H1 (cell line): ENCODE results near the gene HOXB9. TPM values are rescaled to one million over a fixed set of nuclear protein-coding genes. Genes with fewer than 3 reads are reported as not detected.
A peak's percentile ranks its signal among the peaks of the same experiment; 100 is the strongest.

Source experiments
- CTCF ChIA-PET: fragments of 300-600 bp; sonication (Branson Sonifier 250); formaldehyde crosslinking; loops from one replicate; lab custom pipeline; 2021; ENCODE audit not compliant: partially characterized antibody; lab: Charles Lee
- POLR2A ChIA-PET: fragments of 300-600 bp; sonication (Branson Sonifier 250); formaldehyde crosslinking; loops from one replicate; lab custom pipeline; 2021; ENCODE audit warnings: inconsistent platforms; ENCODE audit not compliant: partially characterized antibody; lab: Charles Lee
- DNase-seq, 2 experiments: peaks; one replicate each; pipeline versions ENCODE4 v3.0.0 to v3.0.0-alpha.2; 2010 to 2022; ENCODE audit warnings: low spot score in 2 of 2, low read depth in 1 of 2, mixed read lengths in 1 of 2
- FAIRE-seq: peaks from 2 replicates; lab custom pipeline; 2011; peaks lifted over from hg19 to GRCh38; lab: Jason Lieb, UNC
- H2AFZ ChIP-seq: 2 replicates; pipeline ENCODE4 v1.8.1; 2012; ENCODE audit warnings: low read length, inconsistent platforms
- H2AK5ac ChIP-seq: 2 replicates; pipeline ENCODE4 v1.6.1; 2013; ENCODE audit warnings: low read depth, low read length
- H2BK120ac ChIP-seq: replicated peaks from 2 replicates; pipeline ENCODE3; 2013; ENCODE audit warnings: low read depth, low read length, inconsistent platforms
- H2BK12ac ChIP-seq: 2 replicates; pipeline ENCODE4 v1.6.1; 2013; ENCODE audit warnings: low read depth, low read length
- H2BK15ac ChIP-seq: 2 replicates; pipeline ENCODE4 v1.6.1; 2013; ENCODE audit warnings: low read length
- H2BK20ac ChIP-seq: 2 replicates; pipeline ENCODE4 v1.6.1; 2013; ENCODE audit warnings: low read length
- H2BK5ac ChIP-seq: 2 replicates; pipeline ENCODE4 v1.6.1; 2013; ENCODE audit warnings: low read depth, low read length
- H3K14ac ChIP-seq: 2 replicates; pipeline ENCODE4 v1.6.1; 2013; ENCODE audit warnings: inconsistent platforms; ENCODE audit not compliant: insufficient read length
- H3K18ac ChIP-seq: 2 replicates; pipeline ENCODE4 v1.6.1; 2013; ENCODE audit warnings: low read length; ENCODE audit errors: extremely low read depth
- H3K23ac ChIP-seq: 2 replicates; pipeline ENCODE4 v1.6.1; 2013; ENCODE audit warnings: inconsistent platforms; ENCODE audit not compliant: insufficient read length
- H3K23me2 ChIP-seq: 2 replicates; pipeline ENCODE4 v1.6.1; 2013; ENCODE audit warnings: low read depth, low read length
- H3K27ac ChIP-seq: 2 replicates; pipeline ENCODE4 v1.6.1; 2011; ENCODE audit warnings: low read depth, low read length, inconsistent platforms
- H3K27me3 ChIP-seq, 4 experiments: replicated peaks in 1 of 4; 1 replicate in 1 of 4; 2 replicates in 3 of 4; pipeline versions ENCODE4 v1.6.1 to v1.8.1; 2011 to 2013; ENCODE audit warnings: low read length in 3 of 4, mild to moderate bottlenecking in 3 of 4, inconsistent platforms in 2 of 4, mixed read lengths in 2 of 4, moderate library complexity in 1 of 4; ENCODE audit not compliant: control insufficient read depth in 3 of 4, insufficient read depth in 3 of 4; ENCODE audit errors: extremely low read depth in 1 of 4
- H3K36me3 ChIP-seq, 4 experiments: 2 replicates each; pipeline versions ENCODE4 v1.6.1 to v1.8.1; 2011 to 2013; ENCODE audit warnings: mild to moderate bottlenecking in 4 of 4, low read length in 3 of 4, moderate library complexity in 2 of 4, control low read depth in 1 of 4, inconsistent platforms in 1 of 4; ENCODE audit not compliant: insufficient read depth in 4 of 4, control insufficient read depth in 2 of 4
- H3K4ac ChIP-seq: replicated peaks from 2 replicates; pipeline ENCODE3; 2013; ENCODE audit warnings: low read length, low read depth, mixed read lengths, inconsistent platforms; ENCODE audit not compliant: insufficient read length
- H3K4me1 ChIP-seq, 4 experiments: replicated peaks in 1 of 4; 1 replicate in 1 of 4; 2 replicates in 3 of 4; pipeline versions ENCODE4 v1.6.1 to v1.8.1; 2011 to 2013; ENCODE audit warnings: low read length in 3 of 4, inconsistent platforms in 2 of 4, mixed read lengths in 1 of 4; ENCODE audit not compliant: insufficient read depth in 4 of 4, control insufficient read depth in 3 of 4
- H3K4me2 ChIP-seq, 2 experiments: 2 replicates each; pipeline versions ENCODE4 v1.6.1 to v1.8.1; 2011 to 2013; ENCODE audit warnings: low read depth in 2 of 2, low read length in 2 of 2, control low read depth in 1 of 2, inconsistent platforms in 1 of 2, mild to moderate bottlenecking in 1 of 2; ENCODE audit not compliant: insufficient read depth in 1 of 2
- H3K4me3 ChIP-seq, 4 experiments: fragments of 200-600, 300-600 bp in 1 of 4; sonication (generic), shearing (Covaris generic), sonication (Bioruptor Twin) in 1 of 4; 2 replicates each; pipeline versions ENCODE4 v1.5.1 to v1.8.1; 2011 to 2016; ENCODE audit warnings: low read length in 4 of 4, low read depth in 3 of 4, control low read depth in 2 of 4, inconsistent platforms in 2 of 4, mild to moderate bottlenecking in 2 of 4, mixed read lengths in 1 of 4, moderate library complexity in 1 of 4; ENCODE audit not compliant: insufficient read depth in 2 of 4; ENCODE audit errors: extremely low read depth in 1 of 4
- H3K56ac ChIP-seq: replicated peaks from 2 replicates; pipeline ENCODE3; 2013; ENCODE audit warnings: low read depth, mild to moderate bottlenecking, mixed read lengths, low read length, inconsistent platforms; ENCODE audit not compliant: insufficient read length
- H3K79me1 ChIP-seq: 2 replicates; pipeline ENCODE4 v1.6.1; 2013; ENCODE audit warnings: low read depth, low read length, control low read depth
- H3K79me2 ChIP-seq, 2 experiments: 2 replicates each; pipeline versions ENCODE4 v1.6.1 to v1.8.1; 2012 to 2013; ENCODE audit warnings: low read length in 2 of 2, mild to moderate bottlenecking in 2 of 2, inconsistent platforms in 1 of 2; ENCODE audit not compliant: insufficient read depth in 2 of 2, control insufficient read depth in 1 of 2
- H3K9ac ChIP-seq, 4 experiments: replicated peaks in 1 of 4; 1 replicate in 1 of 4; 2 replicates in 3 of 4; pipeline versions ENCODE4 v1.6.1 to v1.8.1; 2011 to 2013; ENCODE audit warnings: low read depth in 3 of 4, low read length in 3 of 4, control low read depth in 2 of 4, mild to moderate bottlenecking in 2 of 4, moderate library complexity in 2 of 4, inconsistent platforms in 1 of 4; ENCODE audit errors: extremely low read depth in 1 of 4
- H3K9me3 ChIP-seq, 2 experiments: 2 replicates each; pipeline versions ENCODE4 v1.6.1 to v1.8.1; 2012 to 2013; ENCODE audit warnings: mild to moderate bottlenecking in 2 of 2, moderate library complexity in 2 of 2, control low read depth in 1 of 2, inconsistent platforms in 1 of 2, low read depth in 1 of 2, low read length in 1 of 2, mixed read lengths in 1 of 2; ENCODE audit not compliant: insufficient read depth in 2 of 2
- H4K20me1 ChIP-seq, 2 experiments: replicated peaks in 1 of 2; 2 replicates each; pipeline versions ENCODE3 to v1.8.1; 2011 to 2013; ENCODE audit warnings: inconsistent platforms in 2 of 2, low read length in 2 of 2, mild to moderate bottlenecking in 1 of 2; ENCODE audit not compliant: insufficient read depth in 2 of 2, control insufficient read depth in 1 of 2
- H4K5ac ChIP-seq: 2 replicates; pipeline ENCODE4 v1.6.1; 2013; ENCODE audit warnings: low read length, low read depth, mixed read lengths, inconsistent platforms; ENCODE audit not compliant: insufficient read length
- H4K8ac ChIP-seq: 2 replicates; pipeline ENCODE4 v1.8.0; 2013; ENCODE audit warnings: mild to moderate bottlenecking, moderate library complexity, low read length, inconsistent platforms; ENCODE audit not compliant: insufficient read depth; ENCODE audit errors: extremely low read depth
- H4K91ac ChIP-seq: replicated peaks from 2 replicates; pipeline ENCODE3; 2013; ENCODE audit warnings: low read length, mixed read lengths, inconsistent platforms; ENCODE audit not compliant: insufficient read length
- BCL11A ChIP-seq, 2 experiments: IDR thresholded peaks; one replicate each; pipeline ENCODE4 v1.6.1; 2011; ENCODE audit warnings: low read depth in 2 of 2, low read length in 2 of 2, mild to moderate bottlenecking in 2 of 2
- CBX8 ChIP-seq: fragments of 300-800, 300-1000 bp; sonication (generic); IDR thresholded peaks from 2 replicates; pipeline ENCODE4 v1.7.1; 2016; ENCODE audit warnings: low read depth, low read length, borderline replicate concordance
- E2F6 ChIP-seq: IDR thresholded peaks from 2 replicates; pipeline ENCODE4 v1.6.1; 2012; ENCODE audit warnings: inconsistent platforms
- EZH2 ChIP-seq: fragments of 200-600 bp; sonication (generic); IDR thresholded peaks from 2 replicates; pipeline ENCODE4 v1.7.1; 2012; ENCODE audit warnings: low read depth, mild to moderate bottlenecking, moderate library complexity, low read length, inconsistent platforms; ENCODE audit not compliant: severe bottlenecking
- FOSL1 ChIP-seq: IDR thresholded peaks from 2 replicates; pipeline ENCODE4 v1.6.1; 2011; ENCODE audit warnings: mild to moderate bottlenecking, low read depth, low read length, moderate library complexity; ENCODE audit not compliant: insufficient read depth
- JUN ChIP-seq: IDR thresholded peaks from 2 replicates; pipeline ENCODE4 v1.6.1; 2011; ENCODE audit warnings: low read depth, mild to moderate bottlenecking, improper control_type of control experiment, low read length
- RNF2 ChIP-seq: fragments of 200-900, 300-1000 bp; sonication (generic); IDR thresholded peaks from 2 replicates; pipeline ENCODE4 v1.7.1; 2016; ENCODE audit warnings: borderline replicate concordance, low read depth, mild to moderate bottlenecking, antibody characterized with exemption, low read length; ENCODE audit not compliant: poor library complexity, severe bottlenecking; ENCODE audit errors: missing control alignments
- RXRA ChIP-seq: IDR thresholded peaks from 2 replicates; pipeline ENCODE4 v1.6.1; 2011; ENCODE audit warnings: low read depth, mild to moderate bottlenecking, low read length, moderate library complexity; ENCODE audit not compliant: insufficient read depth
- ZNF274 ChIP-seq: IDR thresholded peaks from 2 replicates; pipeline ENCODE4 v1.7.0; 2012; ENCODE audit warnings: low read length, borderline replicate concordance; ENCODE audit errors: extremely low read depth
- WGBS, 2 experiments: shearing (Covaris generic) in 1 of 2; methylation state at CpG; one replicate each; pipeline versions ENCODE4 v1.1.6 to v1.1.7; 2013 to 2015; ENCODE audit warnings: low lambda C conversion rate in 2 of 2, mixed read lengths in 2 of 2, inconsistent platforms in 1 of 2, low coverage in 1 of 2, missing lambda C conversion rate in 1 of 2; ENCODE audit not compliant: insufficient replicate concordance in 2 of 2, insufficient coverage in 1 of 2, insufficient read length in 1 of 2; ENCODE audit errors: extremely low coverage in 1 of 2, missing lambda C conversion rate in 1 of 2; 5-methylcytosine and 5-hydroxymethylcytosine counted together
- polyA plus RNA-seq, 7 experiments: library from polyadenylated mRNA; depleted of rRNA in 3 of 7; stranded (reverse) in 5 of 7; unstranded in 2 of 7; fragments of >200 nt in 5 of 7; fragments of 200-250 nt in 2 of 7; gene quantifications; 1 replicate in 5 of 7; 2 replicates in 1 of 7; 4 replicates in 1 of 7; pipeline versions ENCODE4 v1.2.1 to v1.2.3, GENCODE V29; 2011 to 2013; ENCODE audit warnings: missing spikeins in 2 of 7, mixed read lengths in 2 of 7
- total RNA-seq: library from RNA; stranded (reverse); fragmentation: NEBNext Ultra II Directional; extraction: Animal tissue kit (Norgen Biotek cat#: 25700); gene quantifications from 2 replicates; pipeline ENCODE4 v1.2.1, GENCODE V29; 2021

The HOXB9 gene
- total and polyA plus RNA-seq, 2 of the 8 experiments (the other 6 are each of a cell fraction or from before 2014, with no cell fraction given): not detected

GRCh38 chr17:48579760-48580554 is 46.2 kb downstream of the HOXB9 start:
- Histone ChIP-seq H3K23ac (no peak overlapping the region), H3K23me2 (no peaks in the 10 kb centered on the region), H3K14ac (no peak overlapping the region), H4K5ac (no peak overlapping the region), H2BK20ac (no peak overlapping the region), H3K4ac (no peak overlapping the region), H4K20me1 (peaks cover 22 to 40% of the 10 kb centered on the region in 2 experiments), H2AFZ (no peak overlapping the region), H2BK5ac (no peak overlapping the region), H3K4me2 (no peak overlapping the region; a peak in 1 of 4 replicates), H3K36me3 (peaks cover 0 to 12% (median 0%) of the 10 kb centered on the region in 4 experiments; a peak in 1 of 8 replicates), H3K79me2 (no peaks in the 10 kb centered on the region), H3K18ac (no peak overlapping the region), H3K27ac (no peak overlapping the region), H3K9me3 (no peaks in the 10 kb centered on the region), H3K4me3 (no peak overlapping the region), H3K27me3 (peaks cover 99 to 100% (median 100%) of the 10 kb centered on the region in 4 experiments), H2AK5ac (no peak overlapping the region), H3K56ac (no peak overlapping the region), H4K91ac (no peak overlapping the region), H2BK120ac (no peak overlapping the region), H3K4me1 (peaks cover 0 to 13% (median 3%) of the 10 kb centered on the region in 4 experiments; a peak in 5 of 7 replicates), H4K8ac (no peak overlapping the region), H2BK15ac (no peak overlapping the region), H2BK12ac (no peak overlapping the region), H3K9ac (no peak overlapping the region), H3K79me1 (no peaks in the 10 kb centered on the region)
- ChIA-PET POLR2A (no interaction called here), CTCF (interaction anchor here (1.0 to 1.1 kb wide), 2 partner anchors 9 to 16 kb away, joined by 3 to 4 read pairs; no protein-coding TSS in a partner anchor)
- no peak for DNase-seq
- no peak for FAIRE-seq
- WGBS, 2 experiments: 10% methylated on average over 21 of the region's 26 CpGs; no CpG with 5 or more reads in 1 of the 2 experiments
- TF ChIP-seq RNF2: peak; percentile 98
- TF ChIP-seq ZNF274: no peak
- no peak for TF ChIP-seq RXRA
- no peak for TF ChIP-seq JUN
- TF ChIP-seq FOSL1: no peak
- TF ChIP-seq CBX8: peak; percentile 97
- peak; percentile 28 for TF ChIP-seq EZH2
- no peak for TF ChIP-seq E2F6
- no peak for TF ChIP-seq BCL11A (IDR thresholded peaks at IDR 0.05; ENCODE audit: low read depth in 2 of 2, low read length in 2 of 2)
